SH-SY5Y (cell line): ENCODE measurements around the gene HARBI1.

Experiments used
- GATA2 ChIP-seq: IDR thresholded peaks from 2 replicates; pipeline ENCODE4 v1.6.1; 2011; ENCODE audit warnings: mild to moderate bottlenecking, low read depth, low read length
- GATA3 ChIP-seq: IDR thresholded peaks from 2 replicates; pipeline ENCODE4 v1.6.1; 2011; ENCODE audit warnings: low read depth, mild to moderate bottlenecking, low read length, moderate library complexity

The HARBI1 gene

GRCh38 chr11:46555267-46556054 is 61.6 kb downstream of the HARBI1 start:
- TF ChIP-seq GATA2, result no peak
- no peak for TF ChIP-seq GATA3

DNA sequence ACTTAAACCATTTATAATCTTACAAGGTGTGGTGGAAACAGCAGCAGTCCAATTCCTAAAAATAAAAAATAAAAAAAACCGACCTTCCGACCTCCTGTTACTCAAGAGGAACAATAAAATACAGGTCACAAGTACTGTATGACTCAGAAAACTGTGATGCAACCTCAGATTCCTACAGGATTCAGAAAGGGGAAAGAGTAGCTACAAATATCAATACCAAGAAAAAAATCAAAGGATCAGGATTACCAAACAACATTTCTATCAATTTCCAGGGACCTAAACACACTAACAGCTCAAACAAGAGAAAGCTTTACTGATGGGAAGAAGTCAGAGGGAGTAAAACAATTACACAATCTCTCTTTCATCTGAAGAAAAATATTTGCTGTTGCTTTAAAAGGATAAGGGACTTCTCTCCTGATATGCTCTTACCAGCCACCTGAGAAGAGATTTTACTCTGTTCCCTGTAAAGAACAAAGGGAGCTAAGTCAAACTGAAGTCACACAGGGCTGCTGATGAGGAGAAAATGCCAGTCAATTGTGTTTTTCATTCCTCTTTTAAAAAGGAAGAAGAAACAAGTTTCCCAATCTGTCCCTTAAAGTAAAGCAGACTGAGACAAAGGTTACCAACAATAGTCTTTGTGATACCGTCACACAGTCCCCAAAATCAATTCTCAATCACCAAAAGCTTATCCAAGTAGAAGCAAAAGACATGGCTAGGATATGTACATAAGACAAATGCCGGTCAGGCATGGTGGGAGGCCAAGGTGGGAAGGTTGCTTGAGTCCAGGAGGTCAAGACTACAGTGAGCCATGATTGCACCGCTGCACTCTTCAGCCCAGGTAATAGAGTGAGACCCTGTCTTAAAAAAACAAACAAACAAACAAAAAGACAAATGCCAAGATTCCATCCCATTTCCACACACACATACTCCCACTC is 62.5 kb downstream of the HARBI1 start:
- no peak for TF ChIP-seq GATA2
- TF ChIP-seq GATA3, result no peak

DNA sequence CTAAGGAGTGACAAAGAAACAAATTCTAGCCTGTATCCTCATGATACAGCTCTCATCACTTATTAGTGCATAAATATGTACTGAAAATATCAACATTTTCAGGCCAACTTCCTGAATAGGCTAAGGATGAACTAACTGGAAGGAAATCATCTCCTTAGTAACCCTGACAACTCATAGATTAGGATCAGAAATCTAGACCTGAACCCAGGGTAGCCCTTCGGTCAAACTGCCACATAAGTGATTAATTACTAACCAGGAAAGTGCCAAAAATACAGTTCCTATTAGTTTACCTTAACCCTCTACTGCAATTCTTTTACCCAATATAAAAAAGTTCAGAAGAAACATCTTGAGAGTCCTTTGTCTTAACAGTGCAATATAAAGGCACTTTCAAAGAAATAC is 63.2 kb downstream of the HARBI1 start:
- no peak for TF ChIP-seq GATA3
- TF ChIP-seq GATA2, result no peak
